GM23338 (cell line): ENCODE results near the gene SLC17A7.

Experiments used
- CREB1 ChIP-seq: fragments of 250-450 bp; sonication (Bioruptor Pico); IDR thresholded peaks from 2 replicates; pipeline ENCODE4 v1.5.0; 2020; ENCODE audit warnings: low read depth, mild to moderate bottlenecking, moderate library complexity
- CTCF ChIP-seq, 2 experiments: fragments of 200-600 bp in 1 of 2; sonication (generic) in 1 of 2; conservative IDR thresholded peaks; 2 replicates each; pipeline versions ENCODE4 v1.5.1 to v1.6.1; 2016 to 2017; ENCODE audit warnings: antibody characterized with exemption in 2 of 2, low read depth in 2 of 2, mild to moderate bottlenecking in 2 of 2, moderate library complexity in 1 of 2
- ETS1 ChIP-seq: IDR thresholded peaks from 2 replicates; pipeline ENCODE4 v1.6.1; 2016; ENCODE audit warnings: antibody characterized with exemption
- EZH2 ChIP-seq: fragments of 200-600 bp; sonication (generic); IDR thresholded peaks from one replicate; pipeline ENCODE4 v1.8.0; 2017; ENCODE audit warnings: antibody characterized with exemption, mild to moderate bottlenecking, low read depth; ENCODE audit not compliant: unreplicated experiment
- EZH2phosphoT487 ChIP-seq: fragments of 200-600 bp; sonication (generic); IDR thresholded peaks from one replicate; pipeline ENCODE4 v1.8.1; 2018; ENCODE audit warnings: antibody characterized with exemption; ENCODE audit not compliant: unreplicated experiment
- NANOG ChIP-seq: IDR thresholded peaks from 2 replicates; pipeline ENCODE4 v1.6.1; 2016; ENCODE audit warnings: antibody characterized with exemption, borderline replicate concordance
- POLR2AphosphoS5 ChIP-seq: IDR thresholded peaks from 2 replicates; pipeline ENCODE4 v1.6.1; 2016; ENCODE audit warnings: antibody characterized with exemption, low read depth
- REST ChIP-seq: IDR thresholded peaks from one replicate; pipeline ENCODE4 v1.6.1; 2018; ENCODE audit warnings: antibody characterized with exemption; ENCODE audit not compliant: unreplicated experiment
- ZNF114 ChIP-seq: fragments of 250-450 bp; sonication (Bioruptor Pico); IDR thresholded peaks from 2 replicates; pipeline ENCODE4 v1.5.0; 2020; ENCODE audit warnings: mild to moderate bottlenecking, moderate library complexity

DNA sequence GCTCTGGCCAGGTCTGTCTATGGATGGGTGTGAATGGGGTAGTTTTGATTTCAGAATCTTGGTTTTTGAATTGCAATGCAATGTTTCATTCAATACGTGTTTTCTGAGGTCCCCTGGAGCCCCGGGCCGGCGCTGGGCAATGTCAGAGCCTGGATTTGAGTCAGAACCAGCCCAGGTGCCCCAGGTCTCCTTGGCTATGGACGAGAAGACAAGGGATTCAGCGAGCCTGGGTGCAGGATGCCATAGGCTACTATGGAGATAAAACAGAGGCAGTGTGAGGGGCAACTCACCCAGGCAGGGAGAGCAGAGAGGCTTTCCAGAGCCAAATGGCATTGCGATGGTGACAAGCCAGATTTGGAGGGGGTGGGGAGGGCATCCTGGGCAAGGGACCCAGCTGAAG, 44.9 kb upstream of the SLC17A7 start:
- no peak for TF ChIP-seq CTCF (conservative IDR thresholded peaks at IDR 0.05; ENCODE audit: low read depth in 2 of 2)
- no peak for TF ChIP-seq EZH2
- no peak for TF ChIP-seq EZH2phosphoT487
- TF ChIP-seq ZNF114 (CRISPR knock-in tag), result no peak
- no peak for TF ChIP-seq POLR2AphosphoS5
- no peak for TF ChIP-seq REST
- TF ChIP-seq NANOG, result no peak
- TF ChIP-seq CREB1, result no peak
- no peak for TF ChIP-seq ETS1
